ENCODE results near the gene SDCBP2.

The SDCBP2 gene

DNA sequence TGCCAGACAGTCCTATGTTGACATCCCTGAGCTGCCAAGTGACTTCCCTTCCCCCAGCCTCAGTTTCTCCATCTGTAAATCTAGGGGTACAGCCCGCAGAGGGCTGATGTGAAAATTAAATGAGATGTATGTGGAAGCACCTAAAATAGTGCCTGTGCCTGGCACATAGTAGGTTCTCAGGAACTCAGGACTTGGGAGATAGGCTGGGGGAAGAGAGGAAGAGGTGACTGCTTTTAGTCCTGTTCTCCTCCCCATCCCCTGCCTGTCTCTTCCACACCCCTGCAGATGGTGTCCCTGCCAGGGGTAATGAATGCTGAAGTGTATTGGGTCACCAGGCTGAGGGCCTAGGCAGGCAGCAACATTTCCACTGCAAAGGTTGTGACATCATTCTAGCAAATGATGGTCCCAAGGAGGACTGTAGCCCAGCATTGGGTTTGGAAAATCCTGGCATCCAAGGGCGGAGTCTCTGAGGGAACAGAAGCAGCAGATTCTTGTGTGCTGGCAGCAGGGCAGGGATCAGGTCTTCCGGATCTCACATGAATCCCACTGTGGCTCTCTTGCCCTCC lies 61.0 kb downstream of the SDCBP2 start:
- no peak for DNase-seq

DNA sequence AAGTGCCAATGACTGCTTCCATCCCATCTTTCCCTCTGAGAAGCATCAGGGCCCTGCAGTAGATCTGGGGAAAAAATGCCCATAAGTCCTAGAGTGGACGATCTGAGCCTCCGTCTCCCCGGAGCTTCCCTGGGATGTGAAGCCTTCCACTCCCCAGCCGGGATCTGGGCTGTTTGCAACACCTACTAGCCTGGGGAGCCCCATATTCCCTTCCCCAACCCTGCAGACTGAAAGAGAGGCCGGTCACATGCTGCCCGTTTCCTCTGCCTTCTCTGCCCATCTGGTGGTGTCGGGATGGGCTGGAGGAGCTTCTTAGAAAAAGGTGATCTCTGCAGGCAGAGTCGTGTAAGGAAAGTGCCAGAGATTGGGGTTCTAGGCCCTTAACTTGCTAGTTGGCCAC lies 61.8 kb downstream of the SDCBP2 start:
- no peak for DNase-seq

DNA sequence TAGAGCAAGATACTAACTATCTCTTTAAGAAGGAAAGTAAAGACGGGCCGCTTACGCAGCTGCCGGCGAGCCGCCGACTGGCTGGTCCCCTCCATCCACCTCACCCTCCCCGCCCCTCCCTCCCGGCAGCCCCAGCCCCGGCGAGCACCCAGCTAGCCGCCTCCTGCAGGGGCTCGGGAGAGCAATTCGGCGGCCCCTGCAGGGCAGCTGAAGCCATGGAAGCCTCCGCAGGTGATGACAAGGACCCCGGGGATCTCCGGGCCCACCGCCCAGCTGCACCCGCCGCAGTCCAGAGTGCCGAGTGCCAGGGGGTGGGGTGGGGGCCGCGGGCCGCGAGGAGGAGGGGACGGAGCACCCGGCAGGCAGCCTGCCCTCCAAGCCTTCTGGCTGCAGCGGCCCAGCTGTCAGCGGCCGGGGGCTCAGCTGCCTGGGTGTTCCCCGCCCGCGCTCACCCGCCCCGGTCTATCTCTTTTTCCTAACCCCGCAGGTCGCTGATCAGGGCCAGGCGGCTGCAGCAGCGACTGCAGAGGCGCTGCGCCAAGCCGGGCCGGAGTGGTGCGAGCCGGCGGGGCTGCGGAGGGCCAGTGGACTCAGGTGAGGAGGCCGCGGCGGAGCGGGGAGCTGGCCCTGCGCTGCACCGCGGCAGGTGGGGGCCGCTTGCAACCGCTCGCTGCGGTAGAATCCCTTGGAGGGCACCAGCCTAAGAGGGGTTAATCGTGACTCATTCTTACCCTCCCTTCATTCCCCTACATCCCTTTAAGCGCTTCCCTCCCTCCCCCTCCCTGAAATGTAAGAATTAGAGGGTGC lies 62.6 kb downstream of the SDCBP2 start, which contains the start of gene SNPH:
Gene SNPH, plus strand, starts transcription at position 128 of the 807 bp plus-strand sequence. CDS start 29,946 bp downstream, outside the sequence.
- peak; percentile 68 for DNase-seq

DNA sequence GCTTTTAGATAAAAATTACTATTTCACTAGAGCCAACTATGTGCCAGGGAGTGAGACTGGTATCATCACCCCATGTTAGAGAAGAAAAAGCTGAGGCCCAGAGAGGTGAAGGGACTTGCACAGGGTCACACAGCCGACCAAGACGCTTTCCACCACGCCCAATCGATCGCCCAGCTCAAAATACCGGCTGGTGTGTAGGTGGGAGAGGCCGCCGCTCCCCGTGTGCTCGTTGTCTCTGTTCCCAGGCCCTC lies 63.1 kb downstream of the SDCBP2 start:
- DNase-seq = no peak

DNA sequence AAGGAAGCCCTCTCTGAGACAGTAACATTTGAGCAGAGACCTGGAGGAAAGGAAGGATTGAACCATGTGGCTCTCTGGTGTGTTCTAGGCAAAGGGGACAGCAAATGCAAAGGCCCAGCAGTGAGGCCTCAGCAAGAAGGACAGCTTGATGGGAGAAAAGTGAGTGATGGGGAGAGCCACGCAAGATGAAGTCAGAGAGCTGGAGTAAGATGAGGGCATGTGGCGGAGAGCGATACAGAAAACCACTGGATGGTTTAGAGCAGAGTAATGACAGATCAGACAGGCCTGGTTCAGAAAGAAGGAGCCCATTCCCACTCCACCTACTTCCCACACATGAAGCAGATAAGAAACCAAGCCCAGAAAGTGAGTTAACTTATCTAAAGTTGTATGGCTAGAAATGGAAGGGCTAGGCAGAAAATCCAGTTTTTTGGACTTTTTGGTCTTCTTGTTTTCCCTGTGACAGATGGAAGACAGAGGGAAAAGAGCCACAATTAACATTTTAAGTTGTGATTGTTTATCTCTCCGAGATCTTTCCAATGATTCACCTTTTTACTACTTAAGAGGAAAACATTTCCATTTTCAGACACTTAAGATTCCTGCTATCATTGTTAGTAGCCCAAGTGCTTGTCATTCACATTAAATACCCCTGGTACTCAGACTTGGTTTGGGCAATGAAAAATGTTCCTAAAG lies 63.6 kb downstream of the SDCBP2 start:
- DNase-seq = no peak

DNA sequence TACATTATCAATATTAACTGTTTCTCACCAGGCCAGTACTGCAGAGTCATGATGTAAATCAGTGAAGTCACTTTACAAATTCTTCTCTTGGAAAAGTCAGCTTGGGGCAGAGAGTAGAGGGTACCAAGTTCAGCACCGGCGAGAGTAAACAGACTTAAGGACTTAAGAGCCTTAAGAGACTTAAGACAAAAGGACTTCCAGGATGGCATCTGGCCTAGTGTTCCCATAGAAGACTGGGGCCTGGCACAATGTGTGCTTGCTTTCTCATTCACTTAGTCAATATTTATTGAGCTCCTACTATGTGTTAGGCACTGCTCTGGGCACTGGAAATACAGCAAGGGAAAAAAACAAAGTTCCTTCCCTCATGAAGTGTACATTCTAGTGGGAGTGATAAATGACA lies 64.2 kb downstream of the SDCBP2 start:
- DNase-seq = no peak

DNA sequence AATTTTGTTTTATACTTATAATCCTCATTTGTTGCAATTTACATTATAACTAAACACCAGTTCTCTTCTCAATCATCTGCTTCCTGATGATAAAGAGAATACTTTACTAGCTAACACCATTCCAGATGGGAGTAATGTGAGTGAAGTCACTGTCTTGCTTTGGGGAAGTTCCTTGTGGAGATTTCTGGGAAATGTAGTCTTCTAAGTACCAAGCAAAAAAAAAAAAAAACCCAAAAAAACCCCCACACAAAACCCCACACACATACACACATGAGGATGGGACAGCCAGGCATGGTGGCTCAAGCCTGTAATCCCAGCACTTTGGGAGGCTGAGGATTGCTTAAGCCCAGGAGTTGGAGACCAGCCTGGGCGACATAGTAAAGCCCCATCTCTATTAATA lies 65.1 kb downstream of the SDCBP2 start:
- no peak for DNase-seq

All from NCI-H510A (cell line).